HUES48 (cell line): ENCODE results near the gene DDX42.
"Not testable (repeated sequence)": the region's sequence is repeated elsewhere in the genome, so short reads cannot be mapped to it uniquely, and the experiment has no call there.

ENCODE experiments used
- H3K27ac ChIP-seq: one replicate; pipeline ENCODE4 v1.7.0; 2013; ENCODE audit warnings: low read depth, low read length, inconsistent platforms
- H3K27me3 ChIP-seq: 2 replicates; pipeline ENCODE4 v1.6.1; 2013; ENCODE audit warnings: mild to moderate bottlenecking, low read length; ENCODE audit not compliant: control insufficient read depth, insufficient read depth
- H3K36me3 ChIP-seq: 2 replicates; pipeline ENCODE4 v1.6.1; 2013; ENCODE audit warnings: low read length; ENCODE audit not compliant: control insufficient read depth, insufficient read depth
- H3K4me1 ChIP-seq: 2 replicates; pipeline ENCODE4 v1.6.1; 2013; ENCODE audit warnings: mild to moderate bottlenecking, low read length; ENCODE audit not compliant: control insufficient read depth, insufficient read depth
- H3K4me3 ChIP-seq: 2 replicates; pipeline ENCODE4 v1.5.1; 2013; ENCODE audit warnings: mild to moderate bottlenecking, low read depth, low read length
- H3K9ac ChIP-seq: 2 replicates; pipeline ENCODE4 v1.6.1; 2013; ENCODE audit warnings: mild to moderate bottlenecking, low read depth, low read length, moderate library complexity
- H3K9me3 ChIP-seq: 2 replicates; pipeline ENCODE4 v1.6.1; 2013; ENCODE audit warnings: low read length; ENCODE audit not compliant: control insufficient read depth, insufficient read depth

The DDX42 gene

GRCh38 chr17:63780928-63781327, 7.0 kb downstream of the DDX42 start:
- Histone ChIP-seq H3K9ac (no peak overlapping the region), H3K27ac (no peak overlapping the region), H3K4me1 (peaks cover 4% of the 10 kb centered on the region; the same call in 1 of the 2 replicates), H3K27me3 (no peaks in the 10 kb centered on the region), H3K36me3 (peaks cover 83% of the 10 kb centered on the region), H3K9me3 (no peaks in the 10 kb centered on the region), H3K4me3 (no peak overlapping the region)

DNA sequence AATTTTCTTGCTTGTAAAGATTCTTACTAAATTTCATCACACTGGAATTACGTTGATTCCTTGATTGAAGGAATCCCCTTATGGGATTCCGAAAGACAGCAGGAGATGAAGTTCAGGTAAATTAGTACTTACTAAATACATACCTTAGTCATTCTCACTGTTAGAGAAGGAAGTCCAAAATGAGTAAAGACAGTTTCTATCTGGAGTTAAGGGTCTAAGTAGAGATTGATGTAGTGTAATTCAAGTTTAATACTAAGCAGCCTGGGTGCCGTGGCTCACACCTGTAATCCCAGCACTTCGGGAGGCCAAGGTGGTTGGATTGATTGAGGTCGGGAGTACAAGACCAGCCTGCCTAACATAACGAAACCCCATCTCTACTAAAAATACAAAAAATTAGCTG, 9.6 kb downstream of the DDX42 start:
- Histone ChIP-seq H3K27me3 (no peaks in the 10 kb centered on the region), H3K36me3 (peaks cover 80% of the 10 kb centered on the region), H3K4me3 (no peak overlapping the region), H3K27ac (no peak overlapping the region), H3K4me1 (no peaks in the 10 kb centered on the region), H3K9ac (no peak overlapping the region), H3K9me3 (no peaks in the 10 kb centered on the region)

DNA sequence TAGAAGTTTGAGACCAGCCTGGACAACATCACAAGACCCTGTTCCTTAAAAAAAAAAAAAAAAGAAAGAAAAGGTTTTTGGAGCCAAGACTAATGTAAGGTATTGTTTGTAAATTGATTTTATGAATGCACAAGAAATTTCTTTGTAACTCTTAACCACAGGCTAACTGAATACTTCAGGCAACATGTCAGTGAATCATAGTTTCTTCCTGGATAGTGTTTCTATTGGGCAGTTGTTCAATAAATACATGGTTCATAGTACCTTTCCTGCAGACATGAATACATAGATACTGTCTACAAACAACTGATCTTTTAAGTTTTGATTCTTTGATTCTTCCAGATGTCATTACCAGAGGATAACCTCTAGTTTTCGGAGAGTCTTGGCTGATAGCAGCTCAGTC, 11.6 kb downstream of the DDX42 start:
- no peak overlapping the region for H3K9ac ChIP-seq
- H3K9me3 ChIP-seq, result no peaks in the 10 kb centered on the region
- peaks cover 81% of the 10 kb centered on the region for H3K36me3 ChIP-seq
- H3K27me3 ChIP-seq, result no peaks in the 10 kb centered on the region
- H3K4me3 ChIP-seq, result no peak overlapping the region
- no peaks in the 10 kb centered on the region for H3K4me1 ChIP-seq
- H3K27ac ChIP-seq, result no peak overlapping the region

DNA sequence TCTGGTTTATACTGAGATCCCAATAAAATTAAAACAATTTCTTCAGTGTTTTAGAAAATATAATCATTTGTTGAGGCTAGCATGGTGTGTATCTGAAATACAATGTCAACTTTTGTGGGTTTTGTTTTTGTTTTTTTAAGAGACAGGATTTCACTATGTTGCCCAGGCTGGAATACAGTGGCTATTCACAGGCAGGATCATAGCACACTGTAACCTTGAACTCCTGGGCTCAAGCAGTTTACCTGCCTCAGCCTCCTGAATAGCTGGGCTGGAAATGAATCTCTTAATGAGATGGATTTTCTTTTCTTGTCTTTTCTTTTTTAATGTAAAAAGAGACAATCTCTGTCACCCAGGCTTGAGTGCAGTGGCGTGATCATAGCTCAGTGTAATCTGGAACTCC, 12.1 kb downstream of the DDX42 start:
- Histone ChIP-seq H3K4me3 (no peak overlapping the region), H3K9ac (no peak overlapping the region), H3K27ac (no peak overlapping the region), H3K27me3 (no peaks in the 10 kb centered on the region), H3K36me3 (peaks cover 82% of the 10 kb centered on the region), H3K9me3 (no peaks in the 10 kb centered on the region), H3K4me1 (no peaks in the 10 kb centered on the region)

GRCh38 chr17:63786971-63787711, 13.2 kb downstream of the DDX42 start:
- no peaks in the 10 kb centered on the region for H3K4me1 ChIP-seq
- no peak overlapping the region for H3K9ac ChIP-seq
- no peak overlapping the region for H3K27ac ChIP-seq
- H3K36me3 ChIP-seq, result peaks cover 91% of the 10 kb centered on the region
- H3K27me3 ChIP-seq, result no peaks in the 10 kb centered on the region
- H3K4me3 ChIP-seq, result no peak overlapping the region
- no peaks in the 10 kb centered on the region for H3K9me3 ChIP-seq

- Histone ChIP-seq H3K9me3 (no peaks in the 10 kb centered on the region), H3K27me3 (no peaks in the 10 kb centered on the region), H3K9ac (no peak overlapping the region), H3K4me3 (no peak overlapping the region), H3K4me1 (no peaks in the 10 kb centered on the region), H3K27ac (no peak overlapping the region), H3K36me3 (peaks cover 93% of the 10 kb centered on the region)
Measured at GRCh38 chr17:63790057-63790456, 16.1 kb downstream of the DDX42 start.

- Histone ChIP-seq H3K27ac (no peak overlapping the region), H3K9me3 (no peaks in the 10 kb centered on the region), H3K4me1 (no peaks in the 10 kb centered on the region), H3K27me3 (no peaks in the 10 kb centered on the region), H3K4me3 (no peak overlapping the region), H3K9ac (no peak overlapping the region), H3K36me3 (peaks cover 97% of the 10 kb centered on the region)
Measured at GRCh38 chr17:63792055-63792729, 18.2 kb downstream of the DDX42 start.

DNA sequence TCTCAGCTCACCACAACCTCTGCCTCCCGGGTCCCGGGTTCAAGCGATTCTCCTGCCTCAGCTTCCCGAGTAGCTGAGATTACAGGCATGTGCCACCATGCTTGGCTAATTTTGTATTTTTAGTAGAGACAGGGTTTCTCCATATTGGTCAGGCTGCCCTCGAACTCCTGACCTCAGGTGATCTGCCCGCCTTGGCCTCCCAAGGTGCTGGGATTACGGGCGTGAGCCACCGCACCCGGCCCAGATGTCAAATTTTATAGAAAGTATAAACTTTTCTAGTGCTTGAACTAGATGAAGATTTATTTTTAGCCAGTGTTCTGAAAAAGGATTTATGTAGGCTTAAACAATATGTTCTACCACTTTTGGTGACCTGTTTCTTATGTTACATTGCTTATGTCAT, 22.4 kb downstream of the DDX42 start:
- H3K27ac ChIP-seq, H3K9me3 ChIP-seq, H3K9ac ChIP-seq, H3K27me3 ChIP-seq, H3K4me1 ChIP-seq, H3K4me3 ChIP-seq: not testable (repeated sequence)
- H3K36me3 ChIP-seq, result peaks cover 99% of the 10 kb centered on the region

DNA sequence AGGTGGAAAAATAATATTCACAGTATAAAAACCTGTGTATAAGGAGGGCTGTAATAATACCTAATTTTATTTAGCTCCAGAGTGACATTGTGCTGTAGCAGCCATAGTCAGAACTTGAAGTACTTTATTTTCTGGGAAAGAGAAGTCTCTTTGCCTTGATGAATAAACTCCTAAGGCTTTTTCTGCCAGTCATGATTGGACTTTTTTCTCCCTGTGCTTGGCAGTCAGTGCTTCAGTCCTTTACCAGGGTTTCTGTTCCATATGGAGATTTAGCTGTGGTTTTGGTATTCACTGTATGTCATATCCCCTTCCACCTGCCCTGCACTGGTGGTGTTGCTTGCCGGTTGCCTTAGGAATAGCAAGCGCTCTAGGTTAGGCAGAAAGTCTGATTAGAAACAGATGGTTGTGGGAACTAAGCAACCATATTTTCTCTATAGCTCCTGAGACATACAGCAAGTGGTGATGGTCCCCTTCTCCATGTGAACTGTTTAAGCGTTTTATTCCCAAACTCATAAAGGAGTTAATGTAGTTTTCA, 24.7 kb downstream of the DDX42 start:
- no peaks in the 10 kb centered on the region for H3K9me3 ChIP-seq
- no peak overlapping the region for H3K27ac ChIP-seq
- no peak overlapping the region for H3K9ac ChIP-seq
- no peaks in the 10 kb centered on the region for H3K27me3 ChIP-seq
- no peaks in the 10 kb centered on the region for H3K4me1 ChIP-seq
- H3K4me3 ChIP-seq, result no peak overlapping the region
- peaks cover 97% of the 10 kb centered on the region for H3K36me3 ChIP-seq

DNA sequence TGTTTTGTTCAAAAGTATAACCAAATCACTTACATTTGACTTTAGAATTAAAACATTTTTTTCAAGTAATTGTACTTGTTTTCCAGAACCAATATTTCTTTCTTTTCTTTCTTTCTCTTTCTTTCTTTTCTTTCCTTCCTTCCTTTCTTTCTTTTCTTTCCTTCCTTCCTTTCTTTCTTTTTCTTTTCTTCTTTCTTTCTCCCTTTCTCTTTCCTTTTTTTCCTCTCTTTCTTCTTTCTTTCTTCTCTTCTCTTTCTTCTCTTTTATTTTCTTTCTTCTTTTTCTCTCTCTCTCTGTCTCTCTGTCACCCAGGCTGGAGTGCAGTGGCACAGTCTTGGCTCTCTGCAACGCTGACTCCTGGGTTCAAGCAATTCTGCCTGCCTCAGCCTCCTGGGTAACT, 26.8 kb downstream of the DDX42 start:
- Histone ChIP-seq H3K9ac (no peak overlapping the region), H3K36me3 (peaks cover 97% of the 10 kb centered on the region), H3K27me3 (no peaks in the 10 kb centered on the region), H3K4me3 (no peak overlapping the region), H3K27ac (no peak overlapping the region), H3K4me1 (no peaks in the 10 kb centered on the region), H3K9me3 (no peaks in the 10 kb centered on the region)

DNA sequence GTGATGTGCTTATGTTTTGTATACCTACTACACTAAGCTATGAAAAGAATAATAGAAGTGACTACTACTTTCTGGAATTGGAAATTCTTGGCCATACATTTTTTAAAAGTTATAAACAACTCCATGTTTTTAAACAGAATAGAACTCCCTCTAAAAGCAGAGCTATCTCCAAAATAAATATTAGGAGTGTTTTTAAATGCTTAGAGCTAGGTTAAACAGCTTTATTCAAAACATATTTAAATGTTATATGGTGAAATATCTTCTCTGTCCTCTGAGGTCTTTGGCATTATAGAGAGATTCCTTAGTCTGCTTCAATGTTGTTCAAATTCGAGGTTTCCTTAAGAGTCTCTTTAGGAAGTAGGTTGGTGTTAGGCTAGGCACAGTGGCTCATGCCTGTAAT, 30.4 kb downstream of the DDX42 start:
- no peak overlapping the region for H3K4me3 ChIP-seq
- H3K27ac ChIP-seq, result no peak overlapping the region
- no peaks in the 10 kb centered on the region for H3K9me3 ChIP-seq
- H3K4me1 ChIP-seq, result no peaks in the 10 kb centered on the region
- H3K9ac ChIP-seq, result no peak overlapping the region
- H3K27me3 ChIP-seq, result no peaks in the 10 kb centered on the region
- H3K36me3 ChIP-seq, result peaks cover 97% of the 10 kb centered on the region
